K562 (cell line): ENCODE results near the gene INKA2. TPM values are rescaled to one million over a fixed set of nuclear protein-coding genes. Genes with fewer than 3 reads are reported as not detected.

Experiments used
- ATAC-seq: fragments of 200-7000 bp; cut with Tn5 transposase; 3 replicates; pipeline ENCODE4 v1.9.1; 2020; ENCODE audit warnings: moderate library complexity
- BruUV-seq: library from RNA; stranded (reverse); fragments of 400-500 nt; replicated peaks from 2 replicates; lab custom pipeline; 2021; lab: Mats Ljungman, UMichigan
- CTCF ChIA-PET: fragments of 300-600 bp; formaldehyde crosslinking; extraction: SDS; loops from one replicate; lab custom pipeline; 2021; ENCODE audit warnings: low intra/inter-chr PET ratio; lab: Yijun Ruan, JAX
- POLR2A ChIA-PET: fragments of 300-600, 350-650 bp; sonication (Branson Sonifier 250); formaldehyde crosslinking; extraction: SDS; loops from one replicate; lab custom pipeline; 2021; ENCODE audit warnings: antibody characterized with exemption, inconsistent platforms; lab: Yijun Ruan, JAX
- DNase-seq, 4 experiments: peaks; one replicate each; pipeline versions ENCODE4 v3.0.0 to v3.0.0-alpha.2; 2011 to 2018; ENCODE audit warnings: low spot score in 3 of 4, mixed read lengths in 3 of 4; ENCODE audit errors: extremely low read depth in 1 of 4
- FAIRE-seq: peaks from 2 replicates; lab custom pipeline; 2011; peaks lifted over from hg19 to GRCh38; lab: Jason Lieb, UNC
- H2AFZ ChIP-seq: 2 replicates; pipeline ENCODE4 v1.6.0; 2011; ENCODE audit warnings: low read depth, low read length, control low read depth, inconsistent platforms
- H3K27ac ChIP-seq: fragments of 200-600 bp; 3 replicates; pipeline ENCODE4 v1.8.0; 2011; ENCODE audit warnings: low read depth, mild to moderate bottlenecking, control low read depth, inconsistent platforms, low read length, moderate library complexity, mixed read lengths; ENCODE audit errors: extremely low read depth
- H3K27me3 ChIP-seq, 2 experiments: fragments of 300-600 bp in 1 of 2; 2 replicates in 1 of 2; 3 replicates in 1 of 2; pipeline versions ENCODE4 v1.6.0 to v1.8.0; 2011; ENCODE audit warnings: inconsistent platforms in 2 of 2, low read length in 2 of 2, mild to moderate bottlenecking in 1 of 2, mixed read lengths in 1 of 2, moderate library complexity in 1 of 2; ENCODE audit not compliant: control insufficient read depth in 2 of 2, insufficient read depth in 2 of 2
- H3K36me3 ChIP-seq: fragments of 300-600 bp; 3 replicates; pipeline ENCODE4 v1.8.0; 2011; ENCODE audit warnings: mild to moderate bottlenecking, low read length, inconsistent platforms; ENCODE audit not compliant: control insufficient read depth, insufficient read depth
- H3K4me1 ChIP-seq, 2 experiments: fragments of 200-600 bp in 1 of 2; replicated peaks in 1 of 2; 2 replicates in 1 of 2; 3 replicates in 1 of 2; pipeline versions ENCODE4 v1.5.1 to v1.8.0; 2011; ENCODE audit warnings: inconsistent platforms in 2 of 2, low read length in 2 of 2, mild to moderate bottlenecking in 1 of 2, mixed read lengths in 1 of 2, moderate library complexity in 1 of 2; ENCODE audit not compliant: control insufficient read depth in 2 of 2, insufficient read depth in 2 of 2
- H3K4me2 ChIP-seq: 2 replicates; pipeline ENCODE4 v1.6.1; 2011; ENCODE audit warnings: low read length, control low read depth, inconsistent platforms, mixed read lengths; ENCODE audit not compliant: insufficient read depth
- H3K4me3 ChIP-seq: fragments of 200-600 bp; sonication (generic), shearing (Covaris generic); 2 replicates; pipeline ENCODE4 v1.5.1; 2016; ENCODE audit warnings: control low read depth, inconsistent platforms
- H3K79me2 ChIP-seq: fragments of 200-600 bp; 3 replicates; pipeline ENCODE4 v1.8.0; 2011; ENCODE audit warnings: low read length, inconsistent platforms; ENCODE audit not compliant: control insufficient read depth, insufficient read depth
- H3K9ac ChIP-seq, 2 experiments: 2 replicates each; pipeline versions ENCODE4 v1.6.0 to v1.6.1; 2011; ENCODE audit warnings: low read depth in 2 of 2, low read length in 2 of 2, control low read depth in 1 of 2, inconsistent platforms in 1 of 2, mild to moderate bottlenecking in 1 of 2, mixed read lengths in 1 of 2; ENCODE audit not compliant: insufficient read depth in 1 of 2
- H3K9me1 ChIP-seq: one replicate; pipeline ENCODE4 v1.6.0; 2011; ENCODE audit warnings: inconsistent platforms, mild to moderate bottlenecking, low read length, moderate library complexity; ENCODE audit not compliant: control insufficient read depth, insufficient read depth
- H3K9me3 ChIP-seq: replicated peaks from 2 replicates; pipeline ENCODE4 v1.5.1; 2011; ENCODE audit warnings: low read depth, low read length, inconsistent platforms; ENCODE audit not compliant: control insufficient read depth, insufficient read depth
- H4K20me1 ChIP-seq: replicated peaks from 2 replicates; pipeline ENCODE4 v1.6.1; 2011; ENCODE audit warnings: low read length, inconsistent platforms, mixed read lengths; ENCODE audit not compliant: control insufficient read depth, insufficient read depth
- ATF4 ChIP-seq: fragments of 450-650 bp; formaldehyde crosslinking; IDR thresholded peaks from 2 replicates; pipeline ENCODE4 v1.4.0; 2022; ENCODE audit warnings: mild to moderate bottlenecking, moderate library complexity
- MAFF ChIP-seq: IDR thresholded peaks from 2 replicates; pipeline ENCODE4 v1.6.1; 2012; ENCODE audit warnings: low read length, improper control_type of control experiment
- ZNF197 ChIP-seq: fragments of 200-800 bp; sonication (Bioruptor generic); IDR thresholded peaks from 2 replicates; pipeline ENCODE4 v1.6.1; 2016; ENCODE audit warnings: low read depth, missing genetic modification characterization, missing compliant biosample characterization
- ZNF316 ChIP-seq: fragments of 450-650 bp; IDR thresholded peaks from 2 replicates; pipeline ENCODE4 v1.6.1; 2016
- ZZZ3 ChIP-seq: fragments of 450-650 bp; IDR thresholded peaks from 2 replicates; pipeline ENCODE4 v1.6.1; 2016; ENCODE audit warnings: antibody characterized with exemption, mild to moderate bottlenecking, moderate library complexity
- WGBS: fragments of 100-300 bp; shearing (Covaris generic); methylation state at CpG from one replicate; pipeline ENCODE4 v1.1.6; 2016; ENCODE audit warnings: low coverage, mixed read lengths; ENCODE audit not compliant: insufficient coverage; ENCODE audit errors: missing lambda C conversion rate; 5-methylcytosine and 5-hydroxymethylcytosine counted together
- in situ Hi-C: fragments of 300-500 bp; cut with MboI; formaldehyde crosslinking; loops from 4 replicates; pipeline ENCODE4 v1.15.0; 2018; ENCODE audit warnings: inconsistent platforms, mixed read lengths
- intact Hi-C: fragments of 100-400 bp; cut with micrococcal nuclease; formaldehyde crosslinking; loops from 2 replicates; pipeline ENCODE4 v1.14.2; 2022
- polyA plus RNA-seq, 8 experiments: library from polyadenylated mRNA; depleted of rRNA in 4 of 8; stranded (reverse) in 5 of 8; unstranded in 3 of 8; fragments of >200 nt; fragmentation: Nextera tagmentation in 2 of 8; fragmentation: Illumina TruSeq in 1 of 8; extraction: Ambion mirVana in 2 of 8; extraction: Trizol in 1 of 8; gene quantifications; 2 replicates each; pipeline versions ENCODE4 v1.2.1 to v1.2.3, GENCODE V29; 2011 to 2014; ENCODE audit warnings: inconsistent platforms in 1 of 8, missing spikeins in 1 of 8
- total RNA-seq, 7 experiments: library from RNA; depleted of rRNA in 6 of 7; stranded (reverse); fragments of >200 nt in 6 of 7; fragmentation: Illumina TruSeq in 2 of 7; extraction: Trizol in 2 of 7; gene quantifications; 2 replicates each; pipeline versions ENCODE4 v1.2.1 to v1.2.3, GENCODE V29; 2011 to 2021; ENCODE audit warnings: low replicate concordance in 1 of 7

Gene INKA2
- total and polyA plus RNA-seq, 9 of the 15 experiments (the other 6 are each of a cell fraction or from before 2014, with no cell fraction given): 0.04 to 1.4 (median 0.26) TPM; not detected in 1

- TF ChIP-seq ATF4 (CRISPR knock-in tag): no peak
Measured at GRCh38 chr1:111762332-111762731, 23.1 kb upstream of the INKA2 start (continued).

GRCh38 chr1:111761717-111762116 is 22.5 kb upstream of the INKA2 start:
- CTCF ChIA-PET: no interaction called here
- WGBS: 92% methylated on average over 2 of the region's 2 CpGs

More at GRCh38 chr1:111761717-111762116, 22.5 kb upstream of the INKA2 start:
- Histone ChIP-seq H3K79me2 (peaks cover 22% of the 10 kb centered on the region), H3K36me3 (peaks cover 93% of the 10 kb centered on the region), H3K27ac (no peak overlapping the region), H3K4me2 (no peak overlapping the region), H4K20me1 (no peaks in the 10 kb centered on the region), H3K9me3 (no peaks in the 10 kb centered on the region), H2AFZ (no peak overlapping the region), H3K9me1 (no peaks in the 10 kb centered on the region), H3K27me3 (no peaks in the 10 kb centered on the region), H3K9ac (no peak overlapping the region), H3K4me1 (peaks cover 0 to 8% of the 10 kb centered on the region in 2 experiments; a peak in 2 of 5 replicates), H3K4me3 (no peak overlapping the region)
- POLR2A ChIA-PET: no interaction called here
- TF ChIP-seq ZNF197 (CRISPR knock-in tag): no peak
- TF ChIP-seq ZNF316: peak; percentile 73
- no peak for TF ChIP-seq ZZZ3
- 0 out of 2 replicates have a peak, but pooled peaks have one; percentile 8 for TF ChIP-seq MAFF
- no peak for DNase-seq
- BruUV-seq: no TSS peak
- FAIRE-seq: no peak
- ATAC-seq: no peak
- intact Hi-C loops: no loop called here
- in situ Hi-C loops: no loop called here
